ENCODE results near the gene ASPRV1.
A peak's percentile ranks its signal among the peaks of the same experiment; 100 is the strongest.

ASPRV1 gene

DNA sequence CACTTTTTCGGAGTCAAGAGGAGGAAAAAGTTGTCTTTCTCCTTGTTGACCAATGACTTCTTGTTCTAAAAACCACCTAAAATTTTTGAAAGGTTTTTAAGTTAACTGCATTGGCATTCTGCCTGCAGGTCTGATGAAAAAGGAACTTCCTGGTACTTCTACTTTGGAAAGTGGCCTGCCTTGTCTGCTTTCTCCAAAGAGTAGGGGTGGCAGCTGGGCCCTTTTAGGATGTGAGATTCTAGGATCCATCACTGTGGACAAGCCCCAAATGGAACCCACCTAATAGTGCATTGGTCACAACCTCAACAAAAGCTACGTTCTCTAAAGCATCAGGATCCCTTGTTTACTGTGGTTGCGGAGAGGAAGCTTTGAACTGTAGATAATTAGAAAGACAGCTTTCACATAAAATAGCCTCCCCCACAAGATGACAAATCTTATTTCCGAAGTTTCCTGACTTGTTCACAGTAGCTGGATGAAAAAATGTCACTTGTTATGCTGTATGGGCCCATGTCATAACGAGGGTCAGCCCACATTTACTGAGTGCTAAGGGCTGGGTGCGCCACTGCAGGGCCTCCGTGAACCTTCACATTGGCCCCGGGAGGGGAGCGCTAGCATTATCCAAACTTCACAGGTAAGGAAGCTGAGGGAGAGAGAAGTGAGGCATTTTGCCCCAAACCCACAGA lies 17.4 kb downstream of the ASPRV1 start:
- no peak for DNase-seq (ENCODE audit: low read depth in 4 of 4, low spot score in 1 of 4)

DNA sequence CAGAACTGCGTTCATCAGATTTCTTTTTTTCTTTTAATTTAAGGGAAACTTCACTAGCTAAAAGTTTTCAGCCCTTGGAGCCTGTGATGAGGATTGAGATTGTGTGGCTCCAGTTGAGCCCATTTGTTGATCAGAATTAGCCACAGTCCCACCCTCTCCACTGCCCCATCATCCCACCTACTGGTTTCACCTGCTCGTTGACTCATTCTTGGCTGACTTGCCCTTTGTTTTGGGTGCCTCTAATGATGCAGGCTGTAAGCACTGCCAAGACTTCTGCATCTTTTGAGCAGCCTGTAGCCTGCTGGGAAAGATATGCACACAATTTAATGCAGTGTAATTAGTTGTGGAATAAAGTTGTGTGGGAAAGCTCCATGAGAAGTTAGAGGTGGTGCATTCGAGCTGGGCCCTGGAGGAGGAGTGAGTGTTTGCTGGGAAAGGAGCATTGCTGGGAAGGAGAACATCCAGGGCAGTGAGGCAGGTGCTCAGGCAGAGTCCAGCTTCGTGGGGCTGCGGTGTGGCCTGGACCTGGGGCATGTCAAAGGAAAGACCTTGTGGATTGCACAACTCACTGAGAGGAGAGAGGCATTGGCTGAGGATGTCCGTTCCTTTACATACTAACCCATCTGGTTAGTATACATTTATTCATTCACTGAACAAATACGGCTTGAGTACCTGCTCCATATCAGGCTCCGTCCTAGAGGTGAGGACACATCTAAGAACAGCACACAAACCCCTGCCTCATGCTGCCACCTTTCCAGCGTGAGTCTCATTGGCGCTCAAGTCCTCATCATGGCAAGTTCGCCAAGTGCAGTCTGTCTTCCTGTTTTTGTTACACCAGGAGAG lies 18.2 kb downstream of the ASPRV1 start:
- DNase-seq (ENCODE audit: low read depth in 4 of 4, low spot score in 1 of 4) = no peak

DNA sequence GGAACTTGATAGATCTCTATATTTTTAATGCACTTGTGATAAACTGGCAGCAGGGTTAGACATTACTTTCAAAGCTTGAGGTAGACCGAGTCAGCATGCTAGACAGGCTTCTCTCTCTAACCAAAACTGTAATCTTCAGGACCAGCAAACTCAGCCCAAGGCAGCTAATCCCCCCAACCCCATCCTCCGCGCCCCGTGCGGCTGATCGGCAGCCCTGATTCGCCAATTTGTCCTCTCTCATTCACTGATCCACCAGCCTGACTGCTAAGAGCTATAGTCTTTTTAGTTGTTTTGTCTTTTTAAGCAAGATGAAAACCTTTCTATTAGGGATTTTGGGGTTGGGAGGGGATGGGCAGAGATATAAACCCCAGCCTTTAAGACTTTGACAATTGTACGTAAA lies 20.7 kb downstream of the ASPRV1 start:
- DNase-seq (ENCODE audit: low read depth in 4 of 4, low spot score in 1 of 4) = no peak

DNA sequence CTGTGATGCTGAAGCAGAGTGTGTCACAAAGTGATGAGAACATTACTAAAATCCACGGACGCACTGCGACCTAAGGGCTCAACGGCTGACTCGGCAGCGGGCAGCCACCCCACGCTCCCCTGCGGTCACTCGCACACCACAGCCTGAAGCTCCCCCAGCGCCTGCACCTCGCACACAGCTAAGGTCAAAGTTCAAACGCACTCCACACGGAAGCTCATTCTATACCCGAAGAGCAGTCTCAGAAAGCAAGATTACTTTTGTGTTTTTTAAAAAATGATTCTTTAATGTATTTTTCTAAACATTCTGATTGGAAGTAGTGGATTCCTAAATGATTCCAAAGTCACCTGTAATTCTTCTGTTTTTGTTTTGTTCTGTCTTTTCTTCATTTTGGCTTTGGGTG lies 21.7 kb downstream of the ASPRV1 start:
- no peak for DNase-seq (ENCODE audit: low read depth in 4 of 4, low spot score in 1 of 4)

DNA sequence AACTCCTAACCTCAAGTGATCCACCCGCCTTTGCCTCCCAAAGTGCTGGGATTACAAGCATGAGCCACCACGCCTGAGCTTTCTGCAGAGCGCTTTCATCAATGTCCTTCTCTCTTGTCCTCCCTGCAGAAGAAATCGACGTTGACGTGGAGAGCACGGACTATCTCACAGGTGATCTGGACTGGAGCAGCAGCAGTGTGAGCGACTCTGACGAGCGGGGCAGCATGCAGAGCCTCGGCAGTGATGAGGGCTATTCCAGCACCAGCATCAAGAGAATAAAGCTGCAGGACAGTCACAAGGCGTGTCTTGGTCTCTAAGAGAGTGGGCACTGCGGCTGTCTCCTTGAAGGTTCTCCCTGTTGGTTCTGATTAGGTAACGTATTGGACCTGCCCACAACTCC lies 23.5 kb downstream of the ASPRV1 start:
- no peak for DNase-seq (ENCODE audit: low read depth in 4 of 4, low spot score in 1 of 4)

DNA sequence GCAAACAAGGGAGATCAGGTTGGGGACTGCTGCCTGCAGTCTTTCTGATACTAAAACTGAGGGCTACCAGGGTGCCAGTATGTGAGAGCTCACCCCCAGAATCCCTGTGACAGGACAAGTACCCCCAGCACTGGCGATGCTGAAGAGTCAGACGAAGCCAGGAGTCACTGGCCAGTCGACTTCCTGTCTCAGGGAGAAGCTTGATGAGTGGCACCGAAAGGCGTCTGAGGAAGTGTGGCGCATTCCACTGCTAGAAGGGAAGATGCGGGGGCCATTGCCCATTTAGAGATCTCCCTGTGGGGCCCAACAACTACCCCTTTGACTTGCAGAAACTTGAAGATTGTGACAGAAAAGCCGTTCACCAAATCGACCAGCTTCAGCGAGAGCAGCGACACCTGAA lies 24.5 kb downstream of the ASPRV1 start:
- DNase-seq (ENCODE audit: low read depth in 4 of 4, low spot score in 1 of 4) = no peak

DNA sequence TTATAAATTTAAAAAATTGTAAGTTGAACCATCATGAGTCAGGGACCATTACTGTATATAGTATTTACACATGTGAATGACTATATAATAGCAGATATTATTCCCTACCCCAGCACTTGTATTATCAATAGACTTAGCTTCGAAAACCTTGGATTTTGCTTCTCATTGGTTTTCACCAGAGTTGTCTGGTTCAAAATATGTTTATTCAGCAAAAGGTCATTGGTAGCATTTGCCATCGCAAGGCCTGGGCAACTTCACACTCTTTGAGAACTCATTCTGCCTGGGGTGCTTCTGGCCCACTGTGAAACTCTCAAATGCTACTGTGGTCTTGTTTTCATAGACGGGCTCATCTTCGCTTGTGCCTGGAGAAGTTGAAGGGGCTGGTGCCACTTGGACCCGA lies 26.4 kb downstream of the ASPRV1 start:
- no peak for DNase-seq (ENCODE audit: low read depth in 4 of 4, low spot score in 1 of 4)

DNA sequence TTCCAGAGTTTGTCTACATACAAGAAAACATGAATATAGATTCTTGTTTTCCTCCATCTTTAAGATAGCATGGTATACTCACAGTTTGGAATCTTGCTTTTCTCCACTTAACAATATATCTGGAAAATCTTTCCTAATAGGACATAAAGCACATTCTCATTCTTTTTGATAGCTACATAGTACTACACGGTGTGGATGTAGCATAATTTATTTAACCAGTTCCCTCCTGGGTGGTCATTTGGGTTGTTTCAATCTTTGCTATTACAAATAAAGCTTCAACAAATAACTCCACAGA lies 26.9 kb downstream of the ASPRV1 start:
- DNase-seq (ENCODE audit: low read depth in 4 of 4, low spot score in 1 of 4) = no peak

DNA sequence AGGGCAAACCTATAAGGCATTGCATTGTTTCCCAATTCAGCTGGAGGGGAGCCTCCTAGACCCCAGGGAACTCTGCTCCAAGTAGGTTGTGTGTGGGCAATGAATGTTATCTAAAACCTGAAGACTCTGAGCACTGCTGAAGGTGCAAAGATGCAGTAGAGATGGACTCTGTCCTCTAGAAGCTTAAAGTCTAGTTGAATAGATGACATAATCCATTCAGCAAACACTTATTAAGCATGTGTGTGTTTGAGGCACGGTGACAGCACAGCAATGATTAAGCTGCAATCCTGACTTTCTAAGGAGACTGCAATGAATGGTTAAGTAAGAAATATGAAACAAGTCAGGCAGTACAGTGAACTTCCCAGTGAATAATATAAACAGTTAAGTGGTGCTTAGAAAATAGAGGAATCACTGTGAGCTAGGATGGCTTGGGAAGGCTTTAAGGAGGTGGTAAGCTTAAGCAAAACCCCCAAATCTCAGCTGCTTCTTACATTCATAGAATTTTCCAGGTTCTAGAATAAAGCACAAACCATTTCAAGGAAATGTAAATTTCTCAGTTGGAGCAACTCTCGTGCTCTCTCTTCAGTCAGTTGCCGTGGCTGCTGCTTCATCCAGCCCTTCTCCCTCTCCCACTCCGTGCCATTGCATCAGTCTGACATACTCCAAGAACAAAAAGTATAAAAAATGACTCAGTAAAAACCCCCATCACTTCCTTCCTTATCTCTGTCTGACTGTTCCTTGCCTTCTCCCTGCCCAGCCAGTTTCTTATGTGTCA lies 27.4 kb downstream of the ASPRV1 start:
- no peak for DNase-seq (ENCODE audit: low read depth in 4 of 4, low spot score in 1 of 4)

DNA sequence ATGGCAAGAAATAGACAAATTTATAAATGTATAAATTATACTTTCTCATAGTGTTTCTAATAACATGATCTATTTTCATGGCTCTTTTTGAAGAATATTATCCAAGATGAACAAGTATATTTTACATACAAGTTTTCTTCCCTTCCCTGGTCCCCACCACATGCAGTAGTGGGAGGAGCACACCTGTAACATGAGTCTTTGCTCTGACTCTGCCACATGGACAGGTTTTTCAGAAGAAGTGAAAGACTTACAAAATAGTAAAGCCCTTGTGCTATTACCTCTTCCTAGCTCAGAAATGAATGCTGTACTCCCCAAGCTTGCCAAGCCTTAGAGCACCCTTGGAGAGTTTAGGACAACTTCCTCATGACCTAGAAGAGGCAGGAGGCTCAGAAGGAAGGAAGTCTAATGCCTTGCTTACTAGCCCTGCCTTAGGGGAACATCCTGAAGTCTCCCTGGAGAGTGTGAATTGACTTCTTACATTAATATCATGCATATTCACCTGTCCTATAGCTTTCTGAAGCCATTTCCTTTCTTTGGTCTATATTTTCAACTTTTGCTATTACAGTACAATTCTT lies 28.1 kb downstream of the ASPRV1 start:
- DNase-seq (ENCODE audit: low read depth in 4 of 4, low spot score in 1 of 4) = no peak

DNA sequence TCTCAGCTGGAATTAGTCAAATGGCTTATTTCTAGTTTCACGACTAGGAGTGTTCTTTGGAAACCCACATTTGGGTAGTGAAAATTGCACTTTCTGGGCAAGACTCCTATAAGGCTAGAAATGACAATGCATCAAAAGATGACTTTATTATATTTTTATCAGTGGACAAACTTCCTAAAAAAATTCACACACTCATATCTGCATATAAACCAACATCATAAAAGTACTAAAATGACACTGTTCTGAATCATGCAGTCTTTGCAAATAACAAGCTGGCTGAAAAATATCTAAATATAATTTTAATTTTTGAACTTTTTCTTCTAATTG lies 28.9 kb downstream of the ASPRV1 start:
- no peak for DNase-seq (ENCODE audit: low read depth in 4 of 4, low spot score in 1 of 4)

DNA sequence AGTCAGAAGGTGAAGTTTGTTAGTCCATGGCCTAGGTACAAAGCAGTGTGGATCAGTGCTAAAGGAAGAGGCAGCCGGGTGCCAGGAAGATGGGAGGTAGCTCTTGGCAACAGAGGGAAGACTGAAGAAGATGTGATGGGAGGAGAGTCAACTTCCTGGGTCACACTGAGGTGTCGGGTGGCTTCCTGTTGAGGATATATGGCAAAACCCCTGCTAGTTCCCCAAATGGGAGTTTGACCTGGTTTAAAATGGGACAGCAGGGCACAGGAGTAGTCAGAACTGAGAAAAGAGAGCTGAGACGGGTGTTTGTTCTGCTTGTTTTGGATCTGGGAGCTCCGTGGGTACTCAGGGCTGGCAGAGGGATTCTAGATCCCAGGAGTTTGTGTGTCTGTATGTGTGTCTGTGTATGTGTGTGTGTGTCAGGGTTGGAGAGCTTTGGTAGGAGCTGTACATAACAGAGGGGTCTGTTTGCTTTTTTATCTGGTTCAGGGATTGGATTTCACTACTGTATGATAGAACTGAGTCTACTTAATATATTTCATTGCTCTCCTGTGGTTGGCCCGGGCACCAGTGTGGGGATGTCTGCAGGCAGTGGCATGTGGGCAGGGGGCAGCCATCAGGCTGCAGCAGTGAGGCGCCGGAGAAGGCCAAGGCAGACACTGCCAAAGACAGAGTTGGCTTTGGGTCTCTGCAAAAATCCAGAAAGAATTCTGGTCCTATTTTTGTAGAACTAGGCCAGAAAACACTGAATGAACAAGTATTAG lies 29.4 kb downstream of the ASPRV1 start:
- no peak for DNase-seq (ENCODE audit: low read depth in 4 of 4, low spot score in 1 of 4)

DNA sequence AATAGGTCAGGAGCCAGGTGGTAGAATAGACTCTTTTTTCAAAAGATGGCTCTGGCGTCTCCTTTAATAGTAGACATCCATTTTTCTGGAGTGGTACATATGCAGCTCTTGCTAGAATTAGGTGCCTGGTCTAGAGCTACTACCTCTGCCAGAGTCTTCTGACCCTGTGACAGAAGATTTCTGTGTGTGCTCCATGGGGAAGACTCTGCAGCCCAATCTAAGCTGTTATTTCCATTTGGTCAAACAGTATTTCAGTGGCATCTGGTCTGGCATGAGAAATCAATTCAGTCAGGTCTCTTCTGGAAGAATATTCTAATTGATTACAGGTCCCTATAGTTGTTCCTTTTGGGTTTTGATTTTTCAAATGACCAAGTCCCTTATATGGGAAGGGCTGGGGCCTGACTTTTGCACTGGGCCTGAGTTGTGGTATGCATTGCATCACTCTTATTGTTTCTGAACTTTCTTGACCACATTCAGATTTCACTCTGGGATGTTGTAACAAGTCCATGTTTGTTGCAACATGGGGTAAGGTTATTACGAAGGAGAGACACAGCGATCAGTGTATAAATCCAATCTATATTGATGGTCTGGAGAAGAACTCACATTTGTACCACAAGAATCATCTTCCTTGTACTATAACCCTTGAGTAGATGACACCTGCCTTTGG lies 34.4 kb downstream of the ASPRV1 start:
- DNase-seq (ENCODE audit: low read depth in 4 of 4, low spot score in 1 of 4) = no peak

DNA sequence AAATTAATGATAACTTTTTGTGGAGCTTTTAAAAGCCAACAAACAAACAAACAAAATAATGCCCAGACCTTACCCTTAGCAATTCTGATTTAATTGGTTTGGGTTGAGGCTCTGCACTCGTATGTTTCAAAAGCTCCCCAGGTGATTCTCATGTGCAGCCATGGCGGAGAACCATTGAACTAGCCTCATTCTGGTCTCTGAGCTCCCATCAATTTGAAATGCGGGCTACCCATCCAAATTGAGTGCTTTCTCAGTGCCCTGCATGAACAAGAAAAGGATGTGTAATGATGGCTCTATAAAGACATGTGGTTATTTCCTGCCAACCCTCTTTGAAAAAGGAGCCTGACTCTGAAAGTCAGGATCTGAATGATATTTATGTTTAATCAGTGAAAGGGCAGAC lies 38.3 kb downstream of the ASPRV1 start:
- no peak for DNase-seq (ENCODE audit: low read depth in 4 of 4, low spot score in 1 of 4)

DNA sequence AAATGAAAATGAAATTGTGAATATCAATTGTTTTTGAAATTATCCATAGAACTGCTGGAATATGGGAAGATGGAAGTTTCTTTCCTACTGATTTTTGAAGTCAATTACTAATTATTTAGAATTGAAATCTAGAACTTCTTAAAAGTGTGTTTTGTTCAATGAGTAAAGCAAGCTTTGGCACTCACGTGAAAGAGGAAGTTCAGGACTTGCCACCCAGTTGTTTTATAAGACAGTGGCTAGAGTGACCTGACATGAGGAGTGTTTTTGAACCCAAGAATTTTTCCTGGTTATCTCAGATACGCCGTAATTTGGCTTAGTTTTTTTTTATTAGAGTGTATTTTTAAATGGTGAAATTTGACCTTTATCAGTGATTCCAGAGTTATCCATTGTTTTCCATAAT lies 43.0 kb downstream of the ASPRV1 start:
- no peak for DNase-seq (ENCODE audit: low read depth in 4 of 4, low spot score in 1 of 4)

DNA sequence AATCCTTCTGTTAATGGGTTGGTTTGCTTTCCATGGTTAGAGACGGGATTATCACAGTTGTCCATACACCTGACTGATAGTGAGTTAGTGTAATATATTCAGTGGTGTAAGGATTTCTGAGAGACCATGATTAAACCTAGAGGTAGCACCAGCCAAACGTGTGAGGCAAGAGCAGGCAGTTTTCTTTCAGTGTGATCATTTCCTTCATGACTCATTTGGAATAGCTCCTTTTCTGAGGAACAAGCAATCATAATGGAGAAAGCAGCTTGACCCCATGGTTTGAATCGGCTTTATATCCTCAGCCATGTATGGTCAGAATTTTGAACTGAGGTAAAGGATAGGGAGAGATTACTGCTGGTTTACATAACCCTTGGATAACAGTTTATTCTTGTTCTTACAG lies 43.6 kb downstream of the ASPRV1 start:
- DNase-seq (ENCODE audit: low read depth in 4 of 4, low spot score in 1 of 4) = no peak

DNA sequence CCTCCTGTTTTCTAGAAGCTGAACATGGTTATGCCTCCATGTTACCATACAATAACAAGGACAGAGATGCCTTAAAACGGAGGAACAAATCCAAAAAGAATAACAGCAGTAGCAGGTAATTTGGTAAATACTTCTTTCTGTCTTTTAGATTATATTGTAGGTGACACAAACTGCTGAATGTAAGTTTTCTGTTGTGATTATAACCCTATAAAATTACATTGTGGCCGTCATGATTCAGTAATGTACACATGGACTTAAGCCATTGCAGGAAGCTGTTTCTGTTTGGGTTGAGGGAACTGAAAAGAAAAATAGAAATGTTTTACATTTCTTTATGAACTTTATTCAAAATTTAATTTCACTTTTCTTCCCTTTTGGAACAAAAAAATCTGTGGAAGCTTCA lies 45.3 kb downstream of the ASPRV1 start:
- no peak for DNase-seq (ENCODE audit: low read depth in 4 of 4, low spot score in 1 of 4)

DNA sequence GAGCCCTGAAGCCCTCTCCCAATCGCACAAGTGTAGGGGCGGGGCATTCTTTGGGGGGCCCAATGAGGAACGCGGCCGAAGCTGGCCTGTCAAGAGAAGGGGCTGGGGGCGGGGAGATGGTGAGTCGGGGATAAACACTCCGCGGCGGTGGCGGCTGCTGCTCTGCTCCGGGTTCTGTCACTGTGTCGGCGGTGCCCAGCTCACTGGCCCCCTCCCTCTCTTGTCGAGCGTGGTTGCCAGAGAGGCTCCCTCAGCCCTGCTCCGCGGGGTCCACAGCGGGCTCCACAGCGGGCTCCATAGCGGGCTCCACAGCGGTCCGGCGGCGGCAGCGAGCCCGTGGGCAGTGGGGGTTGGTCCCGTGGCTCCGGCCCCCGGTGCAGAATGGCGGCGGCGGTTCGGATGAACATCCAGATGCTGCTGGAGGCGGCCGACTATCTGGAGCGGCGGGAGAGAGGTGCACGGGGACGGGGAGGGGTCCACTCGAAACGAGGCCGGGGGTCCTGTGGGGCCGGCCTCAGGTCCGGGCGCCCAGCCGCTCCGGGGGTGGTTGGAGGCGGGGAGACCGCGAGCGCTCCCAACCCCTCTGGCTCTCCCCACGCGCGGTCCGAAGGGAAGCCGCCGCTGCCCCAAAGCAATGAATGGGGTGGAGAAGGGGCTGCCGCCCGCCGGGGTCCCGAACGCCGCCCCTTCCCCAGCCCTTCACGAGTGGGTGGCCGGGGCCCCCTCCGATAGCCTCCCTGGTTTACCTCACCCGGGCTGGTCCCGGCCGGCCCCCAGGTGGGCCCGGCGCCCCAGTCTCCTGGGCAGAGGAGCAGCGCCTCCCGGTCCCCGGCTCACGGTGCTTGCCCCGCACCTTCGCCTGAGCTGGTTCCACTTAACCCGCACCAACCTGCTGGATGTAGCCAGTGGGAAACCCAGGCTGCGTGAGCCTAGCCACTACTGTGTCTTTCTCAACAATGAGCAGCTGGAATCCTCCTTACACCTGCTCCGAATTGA lies 46.2 kb downstream of the ASPRV1 start, which contains the start of gene MXD1:
TSS of gene MXD1 (plus strand) at position 160 of the 996 bp plus-strand sequence. CDS start at position 382, 222 bp downstream.
- peak in 2 of 4 experiments; percentile 97 to 100 for DNase-seq (ENCODE audit: low read depth in 4 of 4, low spot score in 1 of 4)

Data from stimulated activated CD4-positive, alpha-beta T cell treated with anti-CD3 and anti-CD28 coated beads, Interleukin-1b, Interleukin-23, amount 100 ng/mL, for 24 hours (primary cell).